GM19035 (cell line): ENCODE results near the gene GOSR2.

ENCODE experiments used
- ATAC-seq: cut with Tn5 transposase; IDR thresholded peaks from one replicate; pipeline ENCODE4 v1.9.1; 2021; ENCODE audit not compliant: unreplicated experiment

Gene GOSR2

DNA sequence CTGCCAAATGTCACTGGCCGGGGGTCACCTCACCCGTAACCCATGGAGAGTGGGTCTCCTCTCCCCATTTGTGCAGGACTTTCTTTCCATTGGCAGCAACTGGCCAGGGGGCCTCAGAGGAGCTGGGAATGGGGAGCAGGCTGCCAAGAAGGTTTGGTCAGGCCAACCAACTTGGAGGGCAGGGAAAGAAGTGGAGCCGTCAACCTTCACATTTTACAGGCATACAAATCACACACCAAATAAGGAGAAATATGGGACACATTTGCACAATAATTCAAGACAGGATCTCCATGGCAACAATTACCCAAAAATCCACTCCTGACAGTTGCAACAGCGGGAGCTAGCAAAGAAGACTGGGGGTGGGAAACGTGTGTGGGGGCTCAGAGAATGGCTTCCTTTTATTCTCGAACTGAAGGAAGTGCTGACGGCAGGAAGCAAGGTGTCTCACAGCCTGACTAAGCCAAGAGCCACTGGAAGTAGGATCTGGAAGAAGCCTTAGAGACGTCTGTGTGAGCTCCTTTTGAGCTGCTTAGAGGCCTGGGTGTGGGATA lies 35.2 kb downstream of the GOSR2 start:
- no peak for ATAC-seq

DNA sequence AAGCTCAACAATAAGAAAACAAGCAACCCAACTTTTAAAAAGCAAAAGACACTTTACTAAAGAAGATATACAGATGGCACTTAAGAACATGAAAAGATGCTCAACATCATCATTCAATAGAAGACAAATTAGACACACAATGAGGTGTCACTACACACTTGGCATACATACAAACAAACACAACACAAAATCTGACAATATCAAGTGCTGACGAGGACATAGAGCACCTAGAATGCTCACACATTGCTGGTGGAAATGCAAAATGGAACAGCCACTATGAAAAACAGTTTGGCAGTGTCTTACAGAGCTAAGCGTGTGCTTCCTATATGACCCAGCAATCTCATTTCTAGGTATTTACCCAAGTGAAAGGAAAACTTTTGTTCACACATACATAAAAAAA lies 37.2 kb downstream of the GOSR2 start:
- no peak for ATAC-seq

DNA sequence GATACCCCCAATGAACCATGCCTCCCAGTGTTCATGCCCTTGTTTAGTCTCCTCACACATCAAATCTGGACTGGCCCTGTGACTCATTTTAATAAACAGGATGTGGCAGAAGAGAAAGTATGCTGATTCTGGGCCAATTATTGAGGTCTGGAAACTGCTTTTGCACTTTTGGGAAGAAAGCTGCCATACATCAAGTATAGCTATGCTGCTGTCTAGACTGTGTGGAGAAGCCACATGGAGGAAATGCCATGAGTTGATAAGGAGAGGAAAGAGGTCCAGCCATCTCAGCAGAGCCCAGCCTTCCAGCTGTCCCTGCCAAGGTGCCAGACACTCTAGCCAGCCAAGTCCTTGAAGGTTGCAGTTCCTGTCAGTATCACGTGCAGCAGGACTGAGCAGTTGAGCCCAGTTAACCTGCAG lies 39.4 kb downstream of the GOSR2 start:
- no peak for ATAC-seq

DNA sequence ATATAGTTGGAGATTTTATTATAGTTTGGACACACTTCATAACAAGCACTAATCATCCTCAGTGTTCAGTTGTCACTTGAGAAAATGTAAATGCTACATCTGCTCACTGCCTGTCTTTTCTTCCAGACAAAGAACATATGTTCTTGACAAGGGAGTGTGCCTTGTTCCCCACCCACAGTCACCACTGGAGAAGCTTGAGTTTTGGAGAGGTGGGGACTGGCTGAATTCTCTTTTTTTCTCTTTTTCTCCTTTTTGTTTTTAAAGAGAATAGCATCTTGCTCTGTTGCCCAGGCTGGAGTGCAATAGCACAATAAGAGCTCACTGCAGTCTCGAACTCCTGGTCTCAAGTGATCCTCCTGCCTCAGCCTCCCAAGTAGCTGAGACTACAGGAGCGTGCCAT lies 40.6 kb downstream of the GOSR2 start:
- ATAC-seq = no peak

DNA sequence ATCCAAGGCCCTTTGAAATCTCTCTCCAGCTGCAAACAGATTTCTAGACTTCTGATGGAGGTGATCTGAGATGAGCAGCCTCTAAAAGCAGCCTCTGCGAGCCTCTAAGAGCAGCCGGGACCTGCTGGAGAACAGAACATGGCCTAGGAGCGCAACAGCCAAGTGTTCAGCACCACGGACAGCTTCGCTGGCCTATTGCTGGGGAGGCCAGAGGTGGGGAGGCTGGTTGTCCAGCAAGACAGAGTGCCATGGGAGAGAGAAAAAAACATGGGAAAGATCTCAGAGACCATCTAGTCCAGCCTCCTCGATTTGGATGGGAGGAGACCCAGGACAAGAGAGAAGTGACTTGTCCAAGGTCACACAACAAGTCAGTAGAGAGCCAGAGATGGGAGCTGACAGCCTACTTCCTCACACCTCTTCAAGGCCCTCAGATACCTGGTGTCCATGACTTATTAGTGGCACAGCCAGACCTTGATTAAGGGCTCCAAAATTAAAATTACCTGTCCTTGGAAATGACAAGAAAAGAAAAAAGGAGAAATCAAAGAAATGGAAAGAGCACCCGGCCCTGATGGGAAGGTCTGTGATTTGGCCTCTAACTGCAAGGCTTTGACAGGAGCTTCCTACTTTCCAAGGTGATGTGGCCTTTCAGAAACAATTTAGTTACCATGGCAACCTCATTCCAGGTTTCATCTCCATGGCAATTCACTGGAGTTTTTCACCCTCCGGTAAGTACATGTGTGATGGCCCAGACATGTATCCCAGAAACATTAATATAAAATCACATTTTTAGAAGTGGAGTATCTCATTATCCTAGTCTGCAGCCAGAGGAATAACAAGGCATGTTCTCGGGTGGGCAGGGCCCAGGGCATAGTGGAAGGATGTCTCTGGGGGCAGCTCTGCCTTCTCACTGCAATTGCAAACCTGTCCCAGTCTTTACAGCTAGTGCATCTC lies 41.6 kb downstream of the GOSR2 start:
- ATAC-seq = no peak

DNA sequence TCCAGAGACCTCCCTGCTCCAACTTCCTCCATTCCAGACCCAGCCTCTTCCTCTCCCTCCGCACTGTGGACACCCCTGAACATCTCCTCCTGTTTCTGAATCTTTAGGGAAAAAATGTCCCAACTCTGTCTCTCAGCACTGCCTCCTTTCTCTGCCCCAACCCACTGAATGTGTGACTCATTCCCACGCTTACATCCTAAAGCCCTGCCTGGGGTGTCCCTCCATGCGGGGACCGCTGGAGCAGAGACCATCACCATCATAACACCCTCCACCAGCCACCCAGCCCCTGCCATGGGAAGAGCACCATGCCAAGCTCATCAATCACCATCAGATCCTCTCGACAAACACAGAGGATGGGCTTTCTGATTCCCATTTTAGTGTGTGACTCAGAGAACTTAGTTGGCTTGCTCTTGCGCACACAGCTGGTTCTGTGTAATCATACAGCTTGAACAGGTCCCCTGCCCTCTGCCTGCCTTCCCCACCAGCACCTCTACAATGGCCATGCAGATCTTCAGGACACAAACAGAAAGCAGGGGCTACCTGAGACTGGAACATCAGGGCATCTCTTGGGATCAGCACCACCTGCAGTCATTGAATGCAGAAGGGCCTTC lies 45.4 kb downstream of the GOSR2 start:
- no peak for ATAC-seq

DNA sequence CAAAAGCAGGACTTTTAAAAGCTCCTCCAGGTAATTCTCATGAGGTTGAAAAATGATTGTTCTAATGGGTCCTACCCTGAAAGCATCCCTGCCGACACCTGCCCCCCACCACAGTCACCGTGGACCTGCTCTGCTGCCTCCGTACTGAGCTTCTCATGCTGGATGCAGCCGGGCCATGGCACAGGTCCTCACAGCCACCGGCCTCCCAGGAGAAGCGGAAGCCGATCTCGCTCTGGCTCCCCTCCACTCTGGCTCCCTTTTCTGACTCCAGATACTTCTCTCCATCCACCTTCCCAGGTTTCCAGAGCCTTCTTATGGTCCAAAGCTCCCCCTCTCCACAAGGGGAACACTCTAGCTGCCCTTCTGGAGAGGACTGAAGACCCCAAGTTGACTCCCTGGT lies 45.9 kb downstream of the GOSR2 start:
- no peak for ATAC-seq

DNA sequence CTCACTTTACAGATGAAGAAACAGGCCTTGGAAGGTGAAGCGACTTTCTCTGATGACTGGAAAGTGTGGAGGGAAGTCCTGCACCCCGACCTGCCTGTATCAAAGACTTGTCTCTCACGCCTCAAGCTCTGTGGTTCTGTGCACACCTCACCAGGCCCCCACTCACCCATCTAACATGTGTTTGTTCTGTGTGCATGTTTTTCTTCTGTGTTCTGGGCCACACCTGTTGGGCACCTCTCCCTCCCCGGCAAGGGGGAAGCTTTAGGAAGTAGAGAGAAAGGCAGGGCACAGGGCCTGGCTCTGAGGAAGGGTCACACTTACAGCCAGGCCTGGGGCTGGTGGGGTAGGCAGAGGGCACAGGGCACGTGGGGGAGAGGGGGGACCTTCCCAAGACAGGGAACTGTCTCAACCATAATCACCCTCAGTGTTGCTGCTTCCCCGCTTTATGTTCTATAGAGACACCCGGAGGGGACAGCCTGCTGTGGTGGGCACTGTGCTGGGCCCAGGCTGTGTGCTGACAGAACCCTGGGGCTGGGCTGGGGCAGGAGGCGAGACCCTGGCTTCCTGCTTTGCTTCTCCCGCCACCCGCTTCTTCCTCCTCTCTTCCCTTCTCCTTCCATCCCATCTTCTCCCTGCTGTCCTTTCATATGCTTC lies 48.8 kb downstream of the GOSR2 start:
- ATAC-seq = no peak

DNA sequence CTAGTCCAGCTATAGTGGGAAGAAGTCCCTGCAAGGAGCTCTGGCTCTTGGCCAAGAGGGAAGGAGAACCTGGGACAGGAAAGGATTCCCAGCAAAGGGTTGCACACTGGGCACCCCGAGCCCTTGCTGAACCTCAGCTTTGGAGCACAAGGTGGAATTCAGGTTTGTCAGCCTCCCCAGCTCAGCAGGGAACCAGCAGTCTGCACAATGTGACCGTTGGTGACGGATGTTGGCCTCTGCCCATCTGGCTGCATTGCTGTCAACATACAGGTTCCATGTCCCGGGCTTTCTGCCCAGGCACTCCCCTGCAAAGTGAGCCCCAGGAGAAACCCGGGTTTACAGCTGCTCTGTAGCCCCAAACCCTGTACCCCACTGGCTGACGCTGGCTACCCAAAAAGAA lies 49.4 kb downstream of the GOSR2 start:
- ATAC-seq = no peak

DNA sequence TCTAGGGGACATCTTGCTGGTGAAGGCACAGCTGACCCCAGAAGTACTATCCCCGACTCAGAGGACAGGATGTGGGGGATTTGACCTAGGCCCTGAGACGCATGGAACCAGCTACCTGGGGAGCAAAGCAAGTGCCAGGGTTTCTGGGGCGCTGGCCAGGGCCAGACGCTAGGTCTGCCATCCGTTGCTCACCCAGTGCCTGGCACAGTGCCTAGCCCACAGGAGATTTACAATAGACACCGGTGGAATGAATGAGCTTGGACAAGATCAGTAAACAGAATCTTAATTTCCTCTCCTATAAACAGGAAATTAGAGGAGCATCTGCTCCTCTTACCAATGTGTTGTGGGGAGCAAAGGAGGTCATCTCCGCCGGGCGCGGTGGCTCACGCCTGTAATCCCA lies 51.1 kb downstream of the GOSR2 start:
- no peak for ATAC-seq

DNA sequence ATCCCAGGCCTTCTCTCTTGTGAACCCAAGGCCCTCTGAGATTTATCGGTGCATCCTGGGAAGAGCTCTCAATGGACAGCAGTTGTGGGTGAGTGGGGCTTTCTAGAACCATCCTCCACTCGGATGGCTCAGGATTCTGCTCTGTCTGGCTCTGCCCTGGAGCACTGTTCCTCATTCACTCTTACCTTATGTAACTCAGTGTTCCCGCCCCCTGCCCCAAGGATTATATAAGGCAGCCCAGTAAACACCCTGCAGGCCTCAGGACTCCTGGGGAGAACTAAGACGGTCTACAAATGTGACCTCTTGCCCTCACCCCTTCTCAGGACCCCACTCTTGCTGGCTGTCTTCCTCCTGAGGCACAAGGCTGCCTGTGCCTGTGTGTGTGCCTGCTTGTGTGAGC lies 52.3 kb downstream of the GOSR2 start:
- no peak for ATAC-seq

DNA sequence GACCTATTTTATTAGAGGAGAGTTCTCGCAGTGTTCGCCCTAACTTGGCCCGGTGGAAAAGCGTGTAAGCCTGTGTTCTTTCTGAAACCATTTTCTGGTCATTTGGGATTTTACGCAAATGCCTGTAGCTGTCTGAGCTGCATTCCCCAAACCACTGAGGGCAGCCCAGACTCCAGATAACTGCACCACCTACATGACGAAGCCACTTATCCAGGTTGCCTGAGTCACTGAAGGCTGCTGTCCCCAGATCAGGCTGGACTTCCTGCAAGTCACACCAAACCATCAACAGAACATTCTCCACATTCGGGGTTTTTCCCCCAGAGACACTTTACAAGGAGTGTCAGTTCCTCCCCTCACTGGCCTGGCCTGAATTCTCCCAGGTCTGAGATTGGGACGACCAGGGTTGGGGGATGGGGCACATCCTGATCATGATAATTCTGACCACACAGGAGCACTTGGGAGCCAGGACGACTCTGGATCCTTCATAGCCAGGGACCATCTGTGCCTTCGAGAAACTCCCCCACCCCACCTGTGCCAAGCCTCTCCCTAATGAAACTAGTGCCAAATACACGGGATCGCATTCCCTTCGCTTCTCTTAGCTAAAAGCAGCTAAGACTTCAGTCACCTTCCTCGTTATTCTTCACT lies 53.8 kb downstream of the GOSR2 start:
- ATAC-seq = no peak

DNA sequence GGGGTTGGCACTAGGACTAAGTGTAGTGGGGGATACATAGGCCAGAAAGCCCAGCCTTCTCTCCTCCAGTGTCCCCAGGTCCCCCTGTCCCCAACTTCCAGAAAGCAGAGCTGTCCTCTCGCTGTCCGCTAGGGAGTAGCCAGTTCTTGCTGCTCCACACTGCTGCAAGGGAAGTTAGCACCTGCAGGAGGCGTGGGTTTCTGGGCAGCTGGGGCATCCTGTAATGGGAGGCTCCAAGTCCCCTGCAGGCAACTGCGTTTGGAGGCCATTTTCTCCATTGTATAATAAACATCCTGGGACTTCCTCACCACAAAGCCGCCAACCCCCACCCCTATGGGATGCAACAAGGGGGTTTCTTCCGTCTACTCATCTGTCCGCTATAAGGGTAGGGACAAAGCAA lies 54.4 kb downstream of the GOSR2 start:
- no peak for ATAC-seq

DNA sequence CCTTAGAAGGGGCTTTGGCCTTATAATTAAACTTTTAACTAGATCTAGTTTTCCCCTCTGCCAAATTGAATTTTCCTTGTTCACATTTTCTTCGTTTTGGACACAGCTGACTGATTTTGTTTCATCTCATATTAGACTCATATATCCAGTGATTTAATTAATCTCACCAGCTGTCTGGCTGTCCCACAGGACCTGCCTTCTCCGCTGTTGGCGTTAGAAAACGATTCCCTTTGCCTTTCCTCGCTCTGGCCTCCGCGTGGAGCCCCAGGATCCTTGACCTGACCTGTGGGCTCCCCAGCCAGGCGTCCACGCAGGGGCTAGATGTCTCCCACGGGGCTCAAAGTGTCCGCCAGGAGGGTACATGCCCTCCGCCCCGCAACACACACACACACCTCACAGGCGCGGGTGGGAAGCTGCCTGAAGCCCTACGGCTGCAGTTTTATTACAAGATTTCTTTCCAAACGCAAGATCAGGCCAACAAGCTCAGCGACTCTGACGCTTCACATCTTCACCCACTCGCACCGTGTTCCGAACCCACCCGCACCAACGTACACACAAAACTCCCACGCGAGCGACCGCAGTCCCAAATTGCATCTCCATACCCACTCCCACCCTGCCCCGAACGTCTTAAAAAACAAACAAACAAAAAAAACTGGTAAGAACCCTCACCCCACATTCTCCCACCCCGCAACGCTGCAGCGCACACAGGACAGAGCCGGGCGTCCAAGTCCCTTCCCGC lies 55.0 kb downstream of the GOSR2 start:
- no peak for ATAC-seq

DNA sequence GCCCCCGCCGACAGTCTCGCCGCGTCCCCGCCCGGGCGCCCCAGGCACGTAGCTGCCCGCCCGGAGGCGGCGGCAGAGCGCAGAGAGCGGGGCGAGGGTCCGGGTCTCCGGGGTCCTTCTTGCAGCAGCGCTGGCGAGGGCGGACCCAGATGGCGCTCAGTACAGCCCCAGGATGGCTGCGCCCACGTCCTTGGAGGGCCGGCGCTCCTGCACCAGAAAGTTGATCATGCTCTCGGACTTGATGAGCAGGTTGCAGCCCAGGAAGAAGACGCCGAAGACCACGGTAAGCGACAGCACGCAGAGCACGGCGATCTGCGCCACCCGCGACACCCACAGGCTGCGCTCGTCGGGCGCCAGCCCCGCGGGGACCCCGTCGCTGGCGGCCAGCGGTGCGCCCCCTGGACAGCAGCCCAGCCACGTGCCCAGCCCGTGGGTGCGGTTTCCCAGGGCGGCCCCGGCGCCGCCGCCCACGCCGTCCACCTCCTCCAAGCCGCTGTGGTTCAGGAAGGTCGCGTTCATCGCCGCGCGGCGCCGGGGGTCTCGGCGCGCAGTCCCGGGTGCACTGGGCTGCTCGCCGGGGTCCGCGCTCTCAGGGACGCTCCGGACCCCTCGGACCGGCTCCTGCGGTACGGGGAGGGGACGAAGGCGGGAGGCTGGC lies 55.7 kb downstream of the GOSR2 start:
- no peak for ATAC-seq

DNA sequence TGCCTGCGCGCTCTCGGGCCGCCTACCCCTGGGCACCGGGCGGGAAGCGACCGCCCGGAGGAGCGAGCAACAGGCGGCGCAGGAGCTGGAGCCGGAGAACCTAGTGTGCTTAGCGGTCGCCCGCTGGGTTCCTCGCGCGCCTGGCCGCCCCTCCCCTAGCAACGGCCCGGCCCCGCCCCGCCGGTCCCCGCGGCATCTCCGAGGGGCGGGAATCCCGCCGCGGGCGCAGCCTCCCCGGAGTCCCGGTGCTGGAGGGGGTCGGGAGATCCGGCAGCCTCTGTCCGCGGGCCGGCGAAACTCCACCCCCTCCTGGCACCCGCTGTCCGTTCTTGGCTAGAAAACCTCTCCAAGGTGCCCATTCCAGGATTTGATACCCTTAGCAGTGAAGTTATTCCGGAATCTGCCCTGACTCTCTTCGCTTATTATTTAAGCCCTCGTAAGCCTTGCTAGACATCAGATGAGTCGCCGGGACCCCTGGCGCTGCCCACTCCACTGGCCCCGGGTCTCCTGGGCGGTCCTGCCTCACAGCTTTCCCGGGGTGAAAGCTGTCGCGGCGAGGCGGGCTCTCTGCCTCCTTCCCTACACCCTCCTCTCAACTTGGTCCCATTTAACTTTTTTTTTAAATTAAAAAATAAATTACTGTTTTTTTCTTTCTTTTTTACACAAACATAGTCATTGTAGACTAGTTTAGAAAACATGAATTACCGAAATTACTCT lies 56.3 kb downstream of the GOSR2 start, which contains the start of gene RPRML:
Gene RPRML, minus strand, starts transcription at position 107 of the 717 bp plus-strand sequence. CDS start 246 bp downstream, outside the sequence.
- ATAC-seq = no peak

DNA sequence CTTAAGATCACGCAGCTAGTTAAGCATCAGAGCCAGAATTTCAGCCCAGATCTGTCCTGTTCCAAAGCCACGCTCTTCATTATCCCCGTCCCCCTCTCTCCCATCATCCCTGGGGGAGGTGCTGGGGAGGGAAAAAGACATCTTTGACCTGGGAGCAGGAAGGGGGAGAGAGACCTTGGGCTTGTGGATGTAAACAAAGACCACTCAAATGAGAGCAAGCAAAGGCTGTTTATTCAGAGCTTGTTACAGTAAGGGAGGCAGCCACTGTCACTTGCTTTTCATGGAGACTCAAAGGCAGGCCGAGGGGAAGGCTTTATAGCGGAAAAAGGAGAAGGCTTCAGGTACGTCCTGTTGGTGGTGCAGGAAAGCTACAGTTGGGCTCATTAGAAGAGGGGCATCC lies 59.6 kb downstream of the GOSR2 start:
- ATAC-seq = no peak

DNA sequence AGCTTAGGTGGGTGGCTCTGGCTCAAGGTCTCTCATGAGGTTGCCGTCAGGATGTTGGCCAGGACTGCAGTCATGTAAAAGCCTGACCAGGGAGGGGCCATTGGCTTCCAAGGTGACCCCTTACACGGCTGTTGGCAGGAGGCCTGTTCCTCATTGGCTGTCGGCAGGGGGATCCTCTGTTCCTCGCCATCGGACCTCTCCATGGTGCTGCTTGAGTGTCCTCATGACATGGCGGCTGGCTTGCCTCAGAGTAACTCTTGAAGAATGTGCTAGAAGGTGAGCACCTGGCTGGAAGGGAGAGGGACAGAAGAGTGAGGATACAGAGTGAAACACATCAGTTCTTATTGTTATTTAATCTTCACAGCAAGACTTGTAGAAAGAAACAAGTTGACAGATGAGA lies 60.8 kb downstream of the GOSR2 start:
- ATAC-seq = no peak

DNA sequence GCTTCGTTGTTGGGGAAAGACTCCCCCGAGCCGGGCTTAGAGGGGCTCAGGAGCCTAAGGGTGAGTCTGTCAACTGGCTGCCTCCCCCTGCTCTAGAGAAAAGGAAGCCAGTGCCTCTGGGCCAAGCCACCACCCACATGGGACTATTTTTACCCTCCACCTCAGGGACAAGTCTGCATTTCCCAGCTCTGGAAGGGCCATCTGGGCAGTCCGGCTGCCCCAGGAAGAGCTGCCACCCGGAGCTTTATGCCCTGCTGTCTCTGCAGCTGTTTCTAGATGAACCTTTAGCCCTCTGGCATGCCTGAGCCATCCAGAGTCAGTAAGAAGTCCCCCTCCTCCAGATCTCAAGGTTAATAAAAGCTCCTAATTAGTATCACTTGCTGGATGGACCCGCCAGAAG lies 61.4 kb downstream of the GOSR2 start:
- no peak for ATAC-seq
